Ureter (tissue), 1 donor: Measurements from ENCODE around the gene RPS23. TPM values are rescaled to one million over a fixed set of nuclear protein-coding genes. Genes with fewer than 3 reads are reported as not detected.
"Not testable (repeated sequence)": the region's sequence is repeated elsewhere in the genome, so short reads cannot be mapped to it uniquely, and the experiment has no call there.

Source experiments
- DNase-seq: peaks from one replicate; pipeline ENCODE4 v3.0.0-alpha.2; 2020; ENCODE audit warnings: low spot score
- total RNA-seq: library from RNA; stranded (reverse); gene quantifications from one replicate; pipeline ENCODE4 v1.2.4, GENCODE V29; 2023
- donor health status: DM: yes; HTN: yes; CAD: no.

The RPS23 gene
- total RNA-seq, 1 donor from 2014 or later, result 1,778 TPM

DNA sequence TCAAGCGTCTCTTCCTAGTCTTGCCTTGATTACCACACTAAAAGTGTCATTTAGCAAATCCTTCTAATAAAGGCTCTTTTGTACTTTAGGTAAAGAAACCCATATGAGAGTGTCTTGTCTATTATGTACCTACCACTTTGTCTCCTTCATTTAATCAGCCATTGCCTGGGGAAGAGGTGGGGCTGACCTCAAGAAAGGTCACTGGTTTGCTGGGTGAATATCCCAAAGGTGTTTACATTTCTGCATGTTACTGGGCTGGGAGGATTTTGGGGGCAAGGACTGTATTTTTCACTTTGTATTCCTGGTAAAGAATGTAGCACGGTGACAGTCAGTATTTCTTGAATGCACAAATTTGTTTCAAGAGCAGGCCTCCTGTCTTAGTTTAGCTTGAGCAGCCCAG is 11.9 kb upstream of the RPS23 start:
- no peak for DNase-seq

DNA sequence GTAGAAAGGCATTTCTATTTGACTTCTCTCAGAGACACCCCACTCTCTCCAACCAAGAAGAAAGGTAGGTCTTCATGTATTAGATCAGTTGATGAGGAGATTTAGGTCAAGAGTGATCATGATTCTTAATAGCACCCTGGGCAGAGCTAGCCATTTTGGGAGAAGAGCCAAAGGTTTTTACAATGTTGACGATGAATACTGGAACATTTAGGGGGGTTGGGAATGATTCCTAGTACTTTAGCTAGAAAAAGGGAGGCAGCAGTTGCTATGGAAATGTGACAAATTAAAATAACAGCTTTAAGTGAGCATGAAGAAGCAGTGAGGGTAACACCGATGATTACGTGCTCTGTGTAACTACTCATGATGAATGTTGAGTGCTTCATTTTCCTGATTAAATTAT is 9.5 kb upstream of the RPS23 start:
- DNase-seq, result no peak

DNA sequence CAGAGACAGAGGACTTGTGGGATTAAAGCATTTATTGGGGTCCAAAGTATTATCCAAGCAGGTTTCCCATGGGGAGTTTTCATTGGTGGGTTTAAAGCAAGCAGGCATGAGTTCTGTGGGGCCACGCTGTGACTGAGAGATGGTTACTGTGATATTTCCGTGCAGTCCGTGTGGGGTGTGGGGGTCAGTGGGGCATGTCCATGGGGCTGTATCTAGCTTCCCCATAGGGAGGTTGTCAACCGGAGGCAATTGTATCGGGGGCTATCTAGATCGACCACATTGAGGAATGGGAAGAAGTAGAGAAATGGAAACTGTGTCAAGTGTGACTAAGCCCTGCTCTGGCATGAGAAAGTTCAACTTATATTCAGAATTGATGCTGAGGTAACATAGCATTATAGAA is 7.1 kb upstream of the RPS23 start:
- DNase-seq, result no peak

DNA sequence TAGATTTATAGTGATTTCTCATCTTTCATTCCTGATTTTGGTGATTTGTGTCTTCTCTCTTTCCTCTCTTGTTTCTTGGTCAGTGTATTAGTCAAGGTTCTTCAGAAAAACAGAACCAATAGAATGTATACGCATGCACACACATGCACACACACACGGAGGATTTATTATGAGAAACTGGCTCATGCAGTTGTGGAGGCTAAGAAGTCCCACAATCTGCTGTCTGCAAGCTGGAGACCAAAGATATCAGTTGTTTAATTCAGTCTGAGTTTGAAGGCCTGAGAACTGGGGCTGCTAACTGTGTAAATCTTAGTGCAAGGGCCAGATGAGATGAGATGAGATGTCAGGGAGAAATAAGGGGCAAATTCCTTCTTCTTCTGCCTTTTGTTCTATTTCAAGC is 5.7 kb upstream of the RPS23 start:
- no peak for DNase-seq

DNA sequence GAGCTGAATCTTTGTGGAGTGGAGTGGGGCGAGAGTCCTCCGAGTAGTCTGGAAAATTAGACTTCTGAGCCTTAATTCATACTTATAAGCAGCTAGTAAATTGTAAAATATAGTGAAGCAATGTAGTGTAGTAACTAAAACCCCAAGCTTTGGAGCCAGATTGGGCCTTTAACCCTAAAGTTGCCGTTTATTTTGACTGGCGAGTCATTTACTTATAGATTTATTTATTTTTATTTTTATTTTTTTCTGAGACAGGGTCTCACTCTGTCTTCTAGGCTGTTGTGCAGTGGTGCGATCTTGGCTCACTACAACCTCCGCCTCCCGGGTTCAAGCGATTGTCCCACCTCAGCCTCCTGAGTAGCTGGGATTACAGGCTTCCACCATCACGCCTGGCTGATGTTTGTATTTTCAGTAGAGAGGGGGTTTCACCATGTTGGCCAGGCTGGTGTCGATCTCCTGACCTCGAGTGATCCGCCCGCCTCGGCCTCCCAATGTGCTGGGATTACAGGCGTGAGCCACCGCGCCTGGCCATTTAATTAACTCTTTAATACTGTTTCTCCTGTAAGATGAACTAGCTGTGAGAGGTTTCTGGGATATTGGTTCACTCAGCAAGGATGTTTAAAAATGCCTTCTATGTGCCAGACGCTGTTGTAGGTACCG is 687 bp upstream of the RPS23 start:
- DNase-seq, result no peak

DNA sequence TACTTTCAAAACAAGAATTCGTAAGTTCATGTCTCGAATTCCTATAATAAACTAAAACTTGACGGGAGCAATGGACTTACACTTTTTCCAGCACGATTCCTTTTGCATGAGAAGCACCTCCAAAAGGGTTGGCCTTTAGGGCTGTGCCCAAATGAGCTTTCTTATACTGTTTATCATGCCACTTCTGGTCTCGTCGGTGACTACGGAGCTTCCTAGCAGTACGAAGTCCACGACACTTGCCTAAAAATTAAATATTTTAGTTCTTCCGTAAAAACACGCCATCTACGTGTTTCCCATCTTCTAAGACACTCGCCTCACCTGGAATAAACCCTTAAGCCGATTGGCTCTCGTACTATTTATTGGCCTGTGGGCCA is 554 bp downstream of the RPS23 start:
- no peak for DNase-seq

DNA sequence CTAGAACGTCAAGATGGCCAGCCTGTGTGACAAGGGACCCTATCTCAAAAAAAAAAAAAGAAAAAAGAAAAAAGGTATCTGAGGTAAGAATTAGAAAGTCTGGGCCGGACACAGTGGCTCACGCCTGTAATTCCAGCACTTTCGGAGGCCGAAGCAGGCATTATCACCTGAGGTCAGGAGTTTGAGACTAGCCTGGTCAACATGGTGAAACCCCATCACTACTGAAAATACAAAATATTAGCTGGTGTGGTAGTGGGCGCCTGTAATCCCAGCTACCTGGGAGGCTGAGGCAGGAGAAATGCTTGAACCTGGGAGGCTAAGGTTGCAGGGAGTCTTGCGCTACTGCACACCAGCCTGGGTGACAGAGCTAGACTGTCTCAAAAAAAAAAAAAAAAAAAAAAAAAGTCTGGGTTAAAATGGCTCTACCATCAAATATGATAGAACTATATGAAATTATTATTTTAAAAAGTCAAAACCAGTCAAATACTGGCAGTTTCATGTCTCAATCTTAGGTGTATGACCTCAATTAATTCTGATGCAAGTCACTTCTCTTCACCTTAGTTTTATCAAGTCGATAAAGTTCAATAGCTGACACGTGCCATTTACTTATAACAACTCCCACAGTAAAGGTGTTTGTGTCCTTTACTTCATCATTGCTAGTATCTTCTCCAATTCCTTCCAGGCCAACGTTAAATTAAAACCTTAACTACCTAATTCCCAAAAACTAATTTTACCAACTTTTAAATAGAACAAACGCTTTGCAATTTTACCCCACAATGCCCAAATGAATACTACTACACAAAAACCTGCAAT is 1.1 kb downstream of the RPS23 start:
- no peak for DNase-seq

DNA sequence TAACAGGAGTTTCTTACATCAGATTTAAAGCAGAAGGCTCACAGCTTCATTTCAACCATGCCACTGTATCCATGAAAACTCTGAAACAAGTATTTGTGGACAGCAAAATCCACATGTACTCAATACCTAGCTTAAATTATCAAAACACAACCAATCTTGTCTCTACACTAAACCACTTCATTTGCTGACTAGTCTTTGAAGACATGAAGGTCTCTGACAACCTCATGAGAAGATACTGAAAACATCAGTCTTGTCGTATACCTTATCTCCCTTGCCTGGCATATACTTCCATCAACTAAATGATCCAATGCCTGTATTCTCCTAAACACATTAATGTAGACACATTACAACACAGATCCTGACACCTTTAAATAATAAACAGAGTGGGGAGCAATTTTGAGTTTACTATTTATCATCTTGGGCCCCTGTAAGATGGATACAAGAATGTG is 2.9 kb downstream of the RPS23 start:
- no peak for DNase-seq

DNA sequence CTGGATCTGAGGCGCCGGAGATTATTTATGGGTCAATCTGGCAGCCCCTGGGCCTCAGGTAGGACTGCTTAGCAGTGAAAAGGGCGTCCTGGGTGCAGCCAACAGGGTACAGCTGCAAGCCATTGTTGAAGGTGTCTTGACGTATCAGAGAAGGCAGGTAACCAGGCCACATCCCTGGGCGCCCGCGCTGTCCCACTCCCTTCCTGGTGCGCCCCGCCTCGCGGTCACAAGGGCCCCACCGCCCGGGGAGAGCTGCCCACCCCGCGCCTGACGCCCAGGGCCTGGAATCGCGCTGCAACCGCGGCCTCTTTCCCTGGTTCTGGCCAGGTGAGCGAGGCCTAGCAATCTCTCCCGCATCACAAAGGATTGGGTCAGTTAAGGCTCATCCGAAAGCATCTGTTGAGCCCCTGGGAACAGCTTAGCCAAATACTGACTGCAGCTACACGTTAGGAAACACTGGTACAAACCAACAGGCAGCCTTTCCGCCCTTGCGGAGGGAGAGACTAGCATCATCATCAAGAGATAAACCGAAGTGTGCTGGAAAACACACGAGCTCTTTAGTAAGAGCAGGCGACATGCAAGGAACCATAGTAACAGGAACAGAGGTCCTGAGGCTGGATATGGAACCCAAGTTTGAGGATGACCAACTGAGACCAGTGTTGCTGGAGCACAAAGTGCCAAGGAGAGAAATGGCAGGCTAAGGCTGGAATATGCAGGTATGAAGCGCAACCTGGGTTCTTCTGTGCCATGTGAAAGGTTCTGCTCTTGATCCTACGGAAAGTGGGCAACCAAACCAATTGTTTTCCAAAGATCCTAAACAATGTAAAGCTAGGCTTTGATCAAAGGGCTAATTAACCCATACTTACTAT is 3.6 kb downstream of the RPS23 start:
- no peak for DNase-seq

DNA sequence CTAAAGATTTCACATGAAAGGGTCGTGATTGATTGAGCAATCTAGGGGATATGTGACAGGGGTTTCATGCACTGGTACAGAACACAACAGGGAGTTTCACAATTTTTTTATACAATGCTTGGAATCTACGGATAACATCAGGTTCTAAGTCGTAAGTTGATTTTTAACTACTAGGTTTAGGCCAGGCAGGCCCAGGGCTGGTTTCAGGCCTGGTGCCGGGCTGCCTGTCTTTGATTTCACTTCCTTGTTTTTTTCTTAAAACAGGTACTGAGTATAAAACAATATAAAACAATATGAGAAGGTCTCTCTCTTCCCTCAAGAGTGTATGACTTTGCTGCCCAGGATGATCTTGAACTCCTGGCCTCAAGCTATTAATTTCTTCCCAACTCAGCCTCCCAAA is 4.7 kb downstream of the RPS23 start:
- not testable (repeated sequence) for DNase-seq

DNA sequence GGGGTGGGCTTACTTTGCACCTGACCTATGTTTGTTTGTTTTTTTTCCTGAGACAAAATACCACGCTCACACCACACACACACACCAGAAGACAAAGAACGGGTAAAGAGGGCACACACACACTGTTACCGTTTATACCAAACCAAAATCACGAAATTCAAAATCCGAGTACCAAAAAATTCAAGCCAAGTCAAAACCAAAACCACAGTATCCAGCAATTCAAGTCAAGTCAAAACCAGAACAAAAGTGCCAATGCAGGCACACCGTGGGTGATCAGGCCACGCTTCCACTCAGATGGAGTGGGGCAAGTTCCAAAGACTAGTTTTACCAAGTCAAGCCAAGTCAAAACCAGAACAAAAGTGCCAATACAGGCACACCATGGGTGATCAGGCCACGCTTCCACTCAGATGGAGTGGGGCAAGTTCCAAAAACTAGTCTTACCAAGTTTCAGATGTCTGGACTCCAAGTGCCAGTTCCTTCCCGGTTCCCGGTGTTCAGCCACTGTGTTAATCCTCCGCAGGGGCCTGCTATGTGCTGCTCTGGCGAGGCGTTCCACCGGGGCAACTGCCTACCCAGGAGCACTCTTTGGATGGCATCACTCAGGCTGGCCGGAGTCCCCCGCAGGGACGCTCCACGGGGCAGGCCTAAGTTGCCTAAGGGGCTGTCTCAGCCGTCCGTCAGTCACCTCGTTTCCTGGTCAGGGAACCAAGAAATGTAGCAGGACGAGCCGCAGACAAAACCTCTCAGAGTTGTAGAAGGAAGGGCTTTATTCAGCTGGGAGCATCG is 5.4 kb downstream of the RPS23 start:
- not testable (repeated sequence) for DNase-seq

DNA sequence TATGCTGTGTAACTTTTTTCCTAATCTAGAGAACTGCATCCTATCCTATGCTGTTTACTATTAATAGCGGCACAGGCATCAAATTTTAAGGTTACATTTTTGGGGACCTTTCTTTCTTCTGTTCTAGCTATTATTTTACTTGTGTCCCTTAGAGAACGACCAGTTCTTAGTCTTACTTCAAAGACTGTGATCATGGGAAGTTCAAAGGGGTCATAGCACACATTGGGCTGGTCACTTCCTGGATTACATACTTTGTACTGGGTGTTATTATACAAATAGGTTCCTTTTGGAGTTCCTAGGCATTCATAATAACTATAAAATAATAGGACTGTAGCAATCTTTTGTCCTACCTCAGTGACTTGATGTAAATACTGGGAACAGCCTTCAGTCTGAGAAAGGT is 8.8 kb downstream of the RPS23 start:
- not testable (repeated sequence) for DNase-seq

DNA sequence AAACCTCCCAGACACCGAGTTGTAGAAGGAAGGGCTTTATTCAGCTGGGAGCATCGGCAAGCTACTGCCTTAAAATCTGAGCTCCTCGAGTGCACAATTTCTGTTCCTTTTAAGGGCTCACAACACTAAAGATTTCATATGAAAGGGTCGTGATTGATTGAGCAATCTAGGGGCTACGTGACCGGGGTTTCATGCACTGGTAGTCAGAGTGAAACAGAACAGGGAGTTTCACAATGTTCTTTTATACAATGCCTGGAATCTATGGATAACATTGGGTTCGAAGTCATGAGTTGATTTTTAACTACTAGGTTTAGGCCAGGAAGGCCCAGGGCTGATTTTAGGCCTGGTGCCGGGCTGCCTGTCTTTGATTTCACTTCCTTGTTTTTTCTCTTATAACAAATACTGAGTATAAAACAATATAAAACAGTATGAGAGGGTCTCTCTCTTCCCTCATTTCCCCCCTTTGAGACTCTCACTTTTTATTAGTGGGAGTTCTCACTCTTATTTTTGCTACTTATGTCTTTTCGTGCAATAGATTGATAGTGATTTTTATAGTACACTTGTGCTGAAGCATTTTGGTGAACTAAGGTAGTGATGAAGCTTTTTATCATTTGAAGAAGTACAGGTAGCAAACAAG is 10.7 kb downstream of the RPS23 start:
- not testable (repeated sequence) for DNase-seq

DNA sequence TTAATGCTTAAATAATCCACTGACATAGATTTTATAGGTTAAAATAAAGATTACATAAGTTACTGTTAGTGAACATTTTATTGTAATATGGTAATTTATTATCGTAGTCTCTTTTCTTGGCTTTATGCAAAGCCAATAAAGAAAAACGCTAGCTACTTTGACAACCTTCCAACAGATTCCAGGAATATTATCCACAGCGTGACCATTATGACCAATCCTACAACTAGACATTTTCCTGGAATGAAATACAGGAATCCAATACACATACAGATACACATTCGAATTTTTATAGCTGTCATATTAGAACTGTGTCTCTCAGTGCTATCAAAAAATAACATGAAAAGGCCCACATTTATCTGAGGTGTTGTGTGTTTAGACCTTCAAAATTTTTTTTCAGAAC is 13.1 kb downstream of the RPS23 start:
- no peak for DNase-seq

DNA sequence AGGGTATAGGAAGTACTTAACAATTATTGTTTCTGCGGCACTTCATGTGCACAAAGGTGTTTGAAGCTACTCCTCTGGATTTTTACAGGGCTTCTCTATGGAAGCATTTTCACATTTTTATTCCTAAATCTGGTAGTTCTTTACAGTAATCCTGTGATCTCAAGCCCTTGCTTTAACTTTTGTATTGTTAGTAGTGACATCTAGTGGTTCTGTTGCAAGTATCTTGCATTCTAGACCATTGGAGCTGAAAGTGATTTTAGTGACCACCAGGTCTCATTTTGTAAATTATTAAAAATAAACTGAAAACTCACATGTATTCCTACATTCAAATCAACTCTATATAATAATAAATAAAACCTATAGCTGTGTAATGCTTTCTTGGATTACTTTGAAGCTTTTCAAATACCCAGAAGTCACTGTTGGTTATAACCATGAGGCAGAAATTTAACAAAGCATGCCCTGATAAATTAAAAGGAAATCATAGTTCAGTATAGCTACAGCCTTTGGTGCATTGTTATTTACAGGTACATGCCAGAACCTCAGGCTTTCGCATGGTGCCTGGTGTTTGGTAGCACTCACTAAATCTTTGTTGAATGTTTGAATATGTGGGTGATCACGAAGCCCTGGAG is 18.9 kb downstream of the RPS23 start:
- DNase-seq, result no peak

DNA sequence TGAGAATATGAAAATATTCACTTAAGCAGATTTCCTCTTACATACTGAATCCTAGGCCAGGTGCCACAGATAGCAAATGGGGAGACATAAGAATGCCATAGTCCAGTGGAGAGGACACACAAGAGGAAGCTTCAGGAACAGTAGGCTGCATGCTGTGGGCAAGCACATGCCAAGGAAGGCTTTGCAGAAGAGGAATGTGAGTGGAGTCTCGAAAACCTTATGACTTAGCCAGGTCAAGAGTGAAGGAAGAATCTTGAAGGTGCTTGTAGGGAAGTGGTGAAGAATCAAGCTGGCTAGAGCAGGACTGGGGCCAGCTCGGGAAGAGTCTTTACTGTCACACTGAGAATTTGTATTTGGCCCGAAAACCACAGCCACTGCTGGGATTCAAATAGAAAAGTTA is 20.4 kb downstream of the RPS23 start:
- DNase-seq, result no peak

DNA sequence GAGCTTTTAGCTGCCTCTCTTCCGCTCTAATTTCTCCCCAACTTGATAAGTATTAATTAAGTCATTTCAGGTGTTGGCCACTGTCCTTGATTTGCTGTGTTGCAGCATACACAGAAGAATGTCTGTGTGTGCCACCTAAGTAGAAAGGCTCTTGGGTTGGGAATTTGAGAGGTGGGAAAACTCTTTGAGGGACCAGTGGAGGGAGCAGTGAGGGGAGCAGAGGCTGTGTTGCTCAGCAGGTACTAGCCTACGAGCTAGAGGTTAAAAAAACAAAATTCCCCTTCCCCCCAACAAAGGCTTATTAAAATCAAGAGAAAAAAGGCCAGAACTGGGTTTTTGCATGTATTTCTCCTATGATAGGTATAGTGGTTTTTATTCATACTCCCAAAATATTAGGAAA is 20.9 kb downstream of the RPS23 start:
- no peak for DNase-seq

DNA sequence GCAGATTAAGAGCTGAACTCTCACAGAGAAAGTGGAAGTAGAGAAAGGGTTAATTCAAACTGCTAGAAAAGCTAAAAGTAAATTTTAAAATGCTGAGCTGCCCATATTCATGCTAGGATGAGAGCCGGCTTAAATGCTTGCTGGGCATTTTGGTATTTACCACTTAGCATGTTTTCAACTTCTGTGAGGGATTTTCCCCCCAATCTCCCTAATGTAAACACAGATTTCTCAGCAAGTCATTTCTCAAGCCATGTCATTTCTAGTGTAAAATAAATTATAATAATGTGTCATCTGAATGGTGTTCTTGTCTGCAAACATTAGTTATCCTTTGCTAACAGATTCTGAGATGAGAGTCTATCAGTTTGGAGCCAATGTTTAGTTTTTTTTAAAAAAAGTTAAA is 22.3 kb downstream of the RPS23 start:
- no peak for DNase-seq

DNA sequence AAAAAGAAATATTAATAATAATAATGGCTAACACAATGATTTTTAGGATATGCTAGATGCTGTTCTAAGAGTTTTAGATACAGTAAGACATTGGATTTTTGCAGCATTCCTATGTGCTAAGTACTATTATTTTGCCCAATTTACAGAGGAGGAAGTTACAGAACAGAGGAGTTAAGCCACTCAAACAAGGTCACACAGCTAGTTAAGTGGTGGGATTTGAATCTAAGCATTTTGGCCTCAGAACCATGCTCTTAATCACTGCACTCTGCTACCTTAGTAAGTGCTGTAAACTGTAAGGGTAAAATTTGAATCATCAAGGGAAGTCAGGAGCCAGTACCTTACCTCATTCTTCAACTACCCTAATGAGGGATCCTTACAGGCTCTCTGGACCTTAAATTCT is 25.4 kb downstream of the RPS23 start:
- no peak for DNase-seq

DNA sequence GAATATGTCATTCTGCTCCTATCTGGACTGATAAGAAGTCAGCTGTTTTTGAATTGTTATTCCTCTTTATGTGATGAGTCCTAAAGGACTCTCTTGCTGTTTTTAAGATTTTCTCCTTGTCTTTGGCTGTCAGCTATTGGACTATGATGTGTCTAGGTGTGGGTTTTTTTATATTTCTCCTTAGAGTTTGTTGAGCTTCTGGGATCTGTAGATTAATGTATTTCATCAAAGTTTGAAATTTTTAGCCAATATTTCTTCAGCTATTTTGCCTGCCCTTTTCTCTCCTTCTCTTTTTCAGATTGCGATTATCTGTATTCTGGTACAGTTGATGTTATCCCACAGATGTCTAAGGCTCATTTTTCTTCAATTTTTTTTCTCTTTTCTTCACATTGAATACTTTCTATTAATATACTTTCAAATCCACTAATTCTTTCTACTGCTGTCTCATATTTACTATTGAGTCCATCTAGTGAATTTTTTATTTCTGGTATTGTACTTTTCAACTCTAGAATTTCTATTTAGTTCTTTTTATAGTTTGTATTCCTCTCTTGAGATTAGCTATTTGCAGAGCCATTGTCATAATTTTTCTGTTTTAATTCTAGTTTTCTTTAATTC is 31.1 kb downstream of the RPS23 start:
- DNase-seq, result no peak
